CD4-positive, alpha-beta T cell treated with Interleukin-21 for 1 hour (primary cell): ENCODE data around the gene PML.
A peak's percentile ranks its signal among the peaks of the same experiment; 100 is the strongest.
"Not testable (repeated sequence)": the region's sequence is repeated elsewhere in the genome, so short reads cannot be mapped to it uniquely, and the experiment has no call there.

Experiments used
- DNase-seq: peaks from one replicate; pipeline ENCODE4 v3.0.0-alpha.2; 2020

Gene PML

GRCh38 chr15:74041777-74042435, 47.4 kb downstream of the PML start:
- DNase-seq = no peak

DNA sequence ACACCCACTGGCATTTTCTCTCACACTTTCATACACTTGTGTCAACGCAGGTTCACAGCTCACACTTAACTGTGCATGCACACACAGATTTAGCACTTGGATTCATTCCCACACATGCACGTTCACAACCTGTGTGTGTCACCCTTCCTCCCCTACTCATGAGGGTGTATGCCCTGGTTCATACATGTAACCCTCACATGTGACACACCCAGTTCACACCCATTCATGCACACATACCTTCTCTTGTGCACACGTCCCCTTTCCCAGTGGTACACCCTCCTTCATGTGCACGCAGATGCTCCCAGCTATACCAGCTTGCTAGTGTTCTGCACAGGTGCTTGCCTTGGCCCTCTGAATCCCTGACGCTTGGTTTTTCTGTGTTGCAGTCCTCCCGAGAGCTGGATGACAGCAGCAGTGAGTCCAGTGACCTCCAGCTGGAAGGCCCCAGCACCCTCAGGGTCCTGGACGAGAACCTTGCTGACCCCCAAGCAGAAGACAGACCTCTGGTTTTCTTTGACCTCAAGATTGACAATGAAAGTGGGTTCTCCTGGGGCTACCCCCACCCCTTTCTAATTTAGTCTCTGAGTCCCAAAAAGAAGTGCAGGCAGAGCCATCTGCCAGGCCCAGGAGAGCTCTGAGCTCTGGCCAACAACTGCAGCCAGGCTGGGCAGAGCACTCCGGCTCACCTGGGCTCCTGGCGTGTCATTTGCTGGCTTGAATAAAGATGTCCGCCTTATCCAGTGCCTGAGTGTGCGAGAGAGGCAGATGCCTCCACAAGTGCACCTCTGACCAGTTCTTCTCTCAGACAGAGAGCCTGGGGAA, 48.3 kb downstream of the PML start:
- DNase-seq = no peak

GRCh38 chr15:74043425-74044266, 49.1 kb downstream of the PML start:
- DNase-seq = no peak

DNA sequence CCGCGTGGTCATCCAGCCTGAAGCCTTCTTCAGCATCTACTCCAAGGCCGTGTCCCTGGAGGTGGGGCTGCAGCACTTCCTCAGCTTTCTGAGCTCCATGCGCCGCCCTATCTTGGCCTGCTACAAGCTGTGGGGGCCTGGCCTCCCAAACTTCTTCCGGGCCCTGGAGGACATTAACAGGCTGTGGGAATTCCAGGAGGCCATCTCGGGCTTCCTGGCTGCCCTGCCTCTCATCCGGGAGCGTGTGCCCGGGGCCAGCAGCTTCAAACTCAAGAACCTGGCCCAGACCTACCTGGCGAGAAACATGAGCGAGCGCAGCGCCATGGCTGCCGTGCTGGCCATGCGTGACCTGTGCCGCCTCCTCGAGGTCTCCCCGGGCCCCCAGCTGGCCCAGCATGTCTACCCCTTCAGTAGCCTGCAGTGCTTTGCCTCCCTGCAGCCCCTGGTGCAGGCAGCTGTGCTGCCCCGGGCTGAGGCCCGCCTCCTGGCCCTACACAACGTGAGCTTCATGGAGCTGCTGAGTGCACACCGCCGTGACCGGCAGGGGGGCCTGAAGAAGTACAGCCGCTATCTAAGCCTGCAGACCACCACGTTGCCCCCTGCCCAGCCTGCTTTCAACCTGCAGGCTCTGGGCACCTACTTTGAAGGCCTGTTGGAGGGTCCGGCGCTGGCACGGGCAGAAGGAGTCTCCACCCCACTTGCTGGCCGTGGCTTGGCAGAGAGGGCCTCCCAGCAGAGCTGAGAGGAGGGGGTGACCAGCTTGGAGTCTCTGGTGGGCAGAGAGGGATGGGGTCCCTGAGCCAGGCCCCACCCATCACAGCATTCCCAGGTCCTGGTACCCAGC, 50.0 kb downstream of the PML start:
- DNase-seq = no peak

GRCh38 chr15:74045184-74045583, 50.7 kb downstream of the PML start:
- DNase-seq = no peak

- no peak for DNase-seq
These were observed 51.2 kb downstream of the PML start for GRCh38 chr15:74045636-74046274.

- no peak for DNase-seq
These were observed 51.8 kb downstream of the PML start for GRCh38 chr15:74046275-74046674.

- DNase-seq = no peak
These were observed 55.6 kb downstream of the PML start for GRCh38 chr15:74050127-74050526.

DNA sequence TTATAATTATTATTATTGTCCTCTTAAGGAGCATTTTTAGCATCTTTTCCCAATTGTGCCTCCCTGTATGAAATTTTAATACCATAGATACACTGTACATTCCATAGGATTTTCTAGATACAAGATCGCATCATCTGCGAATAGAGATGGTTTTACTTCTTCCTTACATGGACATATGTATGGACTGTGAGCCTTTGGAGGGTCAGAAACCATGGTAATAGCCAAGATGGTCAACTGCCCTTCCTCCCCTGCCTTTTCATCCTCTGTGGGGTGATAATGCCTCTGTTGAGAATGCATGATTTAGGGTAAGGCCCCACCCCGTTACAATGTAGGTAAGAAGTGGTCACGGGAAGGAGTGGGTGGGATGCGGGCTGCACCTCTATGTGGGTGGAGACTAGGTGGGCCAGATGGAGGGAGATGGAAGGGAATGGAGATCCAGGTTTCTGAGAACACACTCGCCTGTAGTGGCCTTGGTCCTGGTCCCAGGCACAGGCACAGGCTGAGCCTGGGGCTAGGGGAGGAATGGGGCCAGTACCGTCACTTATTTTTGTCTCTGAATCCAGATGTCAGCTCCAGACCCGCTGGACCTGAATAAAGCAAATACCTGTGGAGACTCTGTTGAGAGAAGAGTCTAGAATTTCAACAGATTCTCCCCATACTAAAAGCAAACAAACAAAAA, 56.2 kb downstream of the PML start:
- no peak for DNase-seq

DNA sequence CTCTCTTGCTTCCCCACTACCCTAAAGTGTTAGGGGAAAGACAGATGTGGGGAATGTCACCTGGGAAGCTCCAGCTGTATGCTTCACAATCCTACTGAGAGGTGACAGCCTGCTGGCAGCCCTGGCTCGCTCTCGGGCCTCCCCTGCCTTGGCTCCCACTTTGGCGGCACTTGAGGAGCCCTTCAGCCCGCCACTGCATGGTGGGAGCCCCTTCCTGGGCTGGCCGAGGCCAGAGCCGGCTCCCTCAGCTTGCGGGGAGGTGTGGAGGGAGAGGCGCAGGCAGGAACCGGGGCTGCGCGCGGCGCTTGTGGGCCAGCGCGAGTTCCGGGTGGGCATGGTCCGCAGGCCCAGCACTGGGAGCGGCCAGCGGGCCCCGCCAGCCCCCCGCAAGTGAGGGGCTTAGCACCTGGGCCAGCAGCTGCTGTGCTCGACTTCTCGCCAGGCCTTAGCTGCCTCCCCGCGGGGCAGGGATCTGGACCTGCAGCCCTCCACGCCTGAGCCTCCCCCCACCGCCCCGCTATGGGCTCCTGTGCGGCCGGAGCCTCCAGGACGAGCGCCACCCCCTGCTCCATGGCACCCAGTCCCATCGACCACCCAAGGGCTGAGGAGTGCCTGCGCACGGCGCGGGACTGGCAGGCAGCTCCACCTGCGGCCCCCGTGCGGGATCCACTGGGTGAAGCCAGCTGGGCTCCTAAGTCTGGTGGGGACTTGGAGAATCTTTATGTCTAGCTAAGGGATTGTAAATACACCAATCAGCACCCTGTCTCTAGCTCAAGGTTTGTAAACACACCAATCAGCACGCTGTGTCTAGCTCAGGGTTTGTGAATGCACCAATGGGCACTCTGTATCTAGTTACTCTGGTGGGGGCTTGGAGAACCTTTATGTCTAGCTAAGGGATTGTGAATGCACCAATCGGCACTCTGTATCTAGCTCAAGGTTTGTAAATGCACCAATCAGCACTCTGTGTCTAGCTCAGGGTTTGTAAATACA, 58.0 kb downstream of the PML start:
- not testable (repeated sequence) for DNase-seq

DNA sequence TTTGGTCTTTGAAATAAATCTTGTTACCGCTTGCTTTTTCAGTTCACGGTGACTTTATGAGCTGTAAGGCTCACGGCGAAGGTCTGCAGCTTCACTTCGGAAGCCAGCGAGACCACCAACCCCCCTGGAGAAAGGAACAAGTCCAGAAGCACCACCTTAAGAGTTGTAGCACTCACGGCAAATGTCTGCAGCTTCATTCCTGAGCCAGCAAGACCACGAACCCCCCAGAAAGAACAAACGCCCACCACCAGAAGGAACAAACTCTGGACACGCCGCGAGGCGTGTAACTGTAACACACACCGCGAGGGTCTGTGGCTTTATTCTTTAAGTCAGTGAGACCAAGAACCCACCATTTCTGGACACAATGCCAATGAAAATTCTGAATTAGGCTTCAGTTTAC, 59.0 kb downstream of the PML start:
- DNase-seq = no peak

DNA sequence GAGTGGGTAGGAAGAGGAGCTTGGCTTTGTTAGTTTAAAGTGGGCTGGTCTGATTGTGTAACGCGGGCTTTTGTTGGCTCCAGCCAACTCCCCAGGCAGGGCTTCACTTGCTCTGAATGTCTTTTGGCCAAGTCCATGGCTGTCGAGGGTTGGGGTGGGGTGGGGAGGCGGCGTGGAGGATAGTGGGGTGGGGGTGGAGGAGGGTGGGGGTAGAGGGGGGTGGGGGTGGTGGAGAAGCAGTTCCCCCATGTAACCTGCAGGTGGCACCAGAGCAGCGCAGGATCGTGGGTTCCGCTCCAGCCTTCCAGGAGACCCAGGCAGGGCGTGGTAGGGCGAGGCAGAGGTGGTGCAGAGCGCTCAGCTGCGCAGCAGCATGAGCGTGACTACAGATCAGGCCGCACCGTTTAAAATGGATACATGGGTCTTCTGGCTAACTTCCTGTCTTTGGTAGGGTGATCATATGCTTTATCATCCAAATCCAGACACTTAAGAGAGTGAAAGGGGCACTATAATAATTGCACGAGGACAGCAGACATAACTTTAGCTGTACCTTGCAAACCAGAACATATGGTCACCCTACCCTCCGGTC, 59.5 kb downstream of the PML start:
- DNase-seq = peak; percentile 70

- no peak for DNase-seq
These were observed 61.3 kb downstream of the PML start for GRCh38 chr15:74055804-74056203.

GRCh38 chr15:74056330-74056729, 61.8 kb downstream of the PML start:
- not testable (repeated sequence) for DNase-seq

GRCh38 chr15:74059050-74059833, 64.7 kb downstream of the PML start:
- not testable (repeated sequence) for DNase-seq

DNA sequence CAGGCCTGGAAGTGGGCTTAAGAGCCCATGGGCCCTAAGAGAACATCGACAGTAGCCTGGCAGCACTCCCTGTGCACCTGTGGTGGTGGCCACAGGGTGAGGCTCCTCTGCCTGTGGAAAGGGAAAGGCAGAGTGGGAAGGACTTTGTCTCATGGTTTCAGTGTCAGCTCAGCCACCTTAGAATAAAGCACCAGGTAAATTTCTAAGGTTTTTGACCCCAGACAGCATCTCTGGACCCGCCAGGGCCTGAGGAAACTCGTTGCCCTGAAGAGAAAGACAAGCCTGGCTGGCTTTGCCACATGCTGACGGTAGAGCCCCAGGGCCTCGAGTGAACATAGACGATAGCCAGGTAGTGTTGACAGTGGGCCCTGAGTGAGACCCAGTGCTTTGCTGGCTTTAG, 65.7 kb downstream of the PML start:
- no peak for DNase-seq

DNA sequence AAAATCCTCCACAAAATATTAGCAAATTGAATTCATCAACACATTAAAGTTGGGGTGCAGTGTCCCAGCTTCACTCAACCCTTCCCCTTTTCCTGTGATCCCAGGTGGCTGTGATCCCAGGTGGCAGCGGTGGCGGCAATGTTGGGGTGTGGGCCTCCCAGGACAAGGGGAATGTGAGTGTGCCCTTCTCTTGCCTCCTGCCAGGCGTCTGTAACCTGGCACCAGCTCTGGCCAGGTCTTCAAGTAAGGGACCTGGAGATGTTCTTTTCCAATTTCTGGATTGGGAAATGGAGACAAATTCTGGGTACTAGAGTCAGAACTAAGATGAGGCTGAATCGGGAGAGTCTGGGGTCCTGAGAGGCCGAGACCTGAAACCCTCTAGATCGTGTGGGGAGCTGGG, 67.7 kb downstream of the PML start:
- no peak for DNase-seq

- no peak for DNase-seq
These were observed 68.2 kb downstream of the PML start for GRCh38 chr15:74062671-74063070.
